HepG2 (cell line): ENCODE data around the gene FMNL2. TPM values are rescaled to one million over a fixed set of nuclear protein-coding genes. Genes with fewer than 3 reads are reported as not detected.

Source experiments
- ATAC-seq: fragments of 200-7000 bp; cut with Tn5 transposase; 3 replicates; pipeline ENCODE4 v1.9.1; 2020; ENCODE audit warnings: mild to moderate bottlenecking, moderate library complexity
- BruUV-seq: library from RNA; stranded (reverse); fragments of 400-500 nt; replicated peaks from 2 replicates; lab custom pipeline; 2021; lab: Mats Ljungman, UMichigan
- CTCF ChIA-PET: fragments of 300-600 bp; formaldehyde crosslinking; extraction: SDS; loops from one replicate; lab custom pipeline; 2021; ENCODE audit warnings: low total read pairs, inconsistent platforms, low intra/inter-chr PET ratio; lab: Yijun Ruan, JAX
- POLR2A ChIA-PET: fragments of 350-600 bp; sonication (Branson Sonifier 250); formaldehyde crosslinking; loops from one replicate; lab custom pipeline; 2020; ENCODE audit warnings: antibody characterized with exemption, inconsistent platforms; lab: Yijun Ruan, JAX
- DNase-seq: peaks from one replicate; pipeline ENCODE4 v3.0.0-alpha.2; 2015; ENCODE audit warnings: low spot score
- FAIRE-seq: peaks from 3 replicates; lab custom pipeline; 2011; peaks lifted over from hg19 to GRCh38; lab: Jason Lieb, UNC
- H2AFZ ChIP-seq: one replicate; pipeline ENCODE4 v1.6.1; 2011; ENCODE audit warnings: low read length, inconsistent platforms
- H3K27ac ChIP-seq: fragments of 300-600 bp; 3 replicates; pipeline ENCODE4 v1.8.0; 2011; ENCODE audit warnings: mixed run types, mild to moderate bottlenecking, mixed read lengths, low read length, inconsistent platforms; ENCODE audit not compliant: insufficient read depth; ENCODE audit errors: extremely low read length
- H3K27me3 ChIP-seq, 2 experiments: fragments of 200-600 bp in 1 of 2; 2 replicates in 1 of 2; 3 replicates in 1 of 2; pipeline versions ENCODE4 v1.6.0 to v1.8.0; 2011; ENCODE audit warnings: low read length in 2 of 2, mild to moderate bottlenecking in 2 of 2, moderate library complexity in 2 of 2, inconsistent platforms in 1 of 2; ENCODE audit not compliant: insufficient read depth in 2 of 2, control insufficient read depth in 1 of 2
- H3K36me3 ChIP-seq, 2 experiments: fragments of 200-600 bp in 1 of 2; replicated peaks in 1 of 2; 2 replicates in 1 of 2; 3 replicates in 1 of 2; pipeline versions ENCODE4 v1.5.1 to v1.8.0; 2011; ENCODE audit warnings: low read length in 2 of 2, inconsistent platforms in 1 of 2; ENCODE audit not compliant: insufficient read depth in 2 of 2, control insufficient read depth in 1 of 2
- H3K4me1 ChIP-seq: 2 replicates; pipeline ENCODE4 v1.5.1; 2012; ENCODE audit warnings: low read length, inconsistent platforms; ENCODE audit not compliant: insufficient read depth
- H3K4me2 ChIP-seq: 2 replicates; pipeline ENCODE4 v1.6.0; 2011; ENCODE audit warnings: low read depth, low read length, inconsistent platforms
- H3K4me3 ChIP-seq, 3 experiments: fragments of 200-600 bp in 1 of 3; sonication (generic), shearing (Covaris generic) in 1 of 3; replicated peaks in 1 of 3; 2 replicates each; pipeline ENCODE4 v1.5.1; 2011 to 2016; ENCODE audit warnings: low read length in 3 of 3, inconsistent platforms in 2 of 3, low read depth in 2 of 3, mild to moderate bottlenecking in 2 of 3, control low read depth in 1 of 3, mixed read lengths in 1 of 3; ENCODE audit not compliant: insufficient read depth in 1 of 3
- H3K79me2 ChIP-seq: one replicate; pipeline ENCODE4 v1.6.1; 2011; ENCODE audit warnings: low read length, inconsistent platforms; ENCODE audit not compliant: insufficient read depth
- H3K9ac ChIP-seq: 2 replicates; pipeline ENCODE4 v1.6.0; 2011; ENCODE audit warnings: mild to moderate bottlenecking, low read depth, low read length, inconsistent platforms; ENCODE audit not compliant: insufficient read depth
- H3K9me3 ChIP-seq: 2 replicates; pipeline ENCODE4 v1.5.1; 2012; ENCODE audit warnings: mild to moderate bottlenecking, low read length
- H4K20me1 ChIP-seq: 2 replicates; pipeline ENCODE4 v1.6.0; 2011; ENCODE audit warnings: inconsistent platforms, mild to moderate bottlenecking, low read length, moderate library complexity; ENCODE audit not compliant: insufficient read depth
- GZF1 ChIP-seq: sonication (generic); formaldehyde crosslinking; IDR thresholded peaks from 2 replicates; pipeline ENCODE4 v1.5.1; 2020; ENCODE audit warnings: mild to moderate bottlenecking, missing genetic modification reagents
- IKZF1 ChIP-seq: fragments of 450-650 bp; IDR thresholded peaks from 2 replicates; pipeline ENCODE4 v1.7.1; 2016
- KDM3A ChIP-seq: IDR thresholded peaks from 2 replicates; pipeline ENCODE4 v1.6.1; 2018; ENCODE audit warnings: low read depth, missing compliant biosample characterization
- KDM5A ChIP-seq: fragments of 200-600 bp; sonication (generic); IDR thresholded peaks from 2 replicates; pipeline ENCODE4 v1.7.0; 2018; ENCODE audit warnings: antibody characterized with exemption, mild to moderate bottlenecking, low read length, borderline replicate concordance
- NFYC ChIP-seq: IDR thresholded peaks from 2 replicates; pipeline ENCODE4 v1.6.1; 2016; ENCODE audit warnings: missing genetic modification reagents, missing compliant biosample characterization
- SNAI1 ChIP-seq: sonication (generic); formaldehyde crosslinking; IDR thresholded peaks from 2 replicates; pipeline ENCODE4 v1.5.0; 2020; ENCODE audit warnings: mild to moderate bottlenecking, missing genetic modification reagents, borderline replicate concordance
- ZBTB21 ChIP-seq: sonication (generic); formaldehyde crosslinking; IDR thresholded peaks from 2 replicates; pipeline ENCODE4 v1.4.0; 2020; ENCODE audit warnings: missing genetic modification reagents
- ZNF567 ChIP-seq: sonication (generic); formaldehyde crosslinking; IDR thresholded peaks from 2 replicates; pipeline ENCODE4 v1.8.1; 2023; ENCODE audit warnings: mild to moderate bottlenecking, missing genetic modification reagents, borderline replicate concordance
- ZNF607 ChIP-seq: sonication (generic); formaldehyde crosslinking; IDR thresholded peaks from 2 replicates; pipeline ENCODE4 v1.5.1; 2020; ENCODE audit warnings: missing genetic modification reagents, mild to moderate bottlenecking, borderline replicate concordance
- ZNF749 ChIP-seq: sonication (generic); formaldehyde crosslinking; IDR thresholded peaks from 2 replicates; pipeline ENCODE4 v1.8.0; 2022; ENCODE audit warnings: mild to moderate bottlenecking, missing genetic modification reagents, moderate library complexity, borderline replicate concordance
- WGBS: methylation state at CpG from one replicate; pipeline ENCODE4 v1.1.6; 2017; ENCODE audit warnings: low lambda C conversion rate; 5-methylcytosine and 5-hydroxymethylcytosine counted together
- in situ Hi-C: cut with HindIII; loops from 2 replicates; pipeline ENCODE4 v1.10.0; 2017; ENCODE audit warnings: low pct_unique_long_range_greater_than_20kb; ENCODE audit not compliant: extremely low pct_ligation_motif_present
- intact Hi-C: fragments of 100-400 bp; cut with micrococcal nuclease; formaldehyde crosslinking; loops from one replicate; pipeline ENCODE4 v1.10.0; 2022; ENCODE audit not compliant: unreplicated experiment
- polyA plus RNA-seq, 8 experiments: library from polyadenylated mRNA; depleted of rRNA in 3 of 8; stranded (reverse) in 7 of 8; unstranded in 1 of 8; fragments of >200 nt; fragmentation: Illumina TruSeq in 4 of 8; extraction: Trizol in 4 of 8; gene quantifications; 2 replicates each; pipeline versions ENCODE4 v1.2.1 to v1.2.3, GENCODE V29; 2011 to 2016; ENCODE audit warnings: low read depth in 4 of 8, missing spikeins in 1 of 8, mixed read lengths in 1 of 8; ENCODE audit not compliant: insufficient read depth in 1 of 8
- total RNA-seq, 5 experiments: library from RNA; depleted of rRNA; stranded (reverse); fragments of >200 nt; fragmentation: Illumina TruSeq; extraction: Trizol; gene quantifications; 2 replicates each; pipeline ENCODE4 v1.2.3, GENCODE V29; 2016; ENCODE audit warnings: low read depth in 1 of 5
- TF ChIP-seq, protein P1 (sequence below): sonication (generic); formaldehyde crosslinking; IDR thresholded peaks from 2 replicates; pipeline ENCODE4 v1.4.0; 2020; ENCODE audit warnings: missing genetic modification reagents
- TF ChIP-seq, protein P2 (sequence below): sonication (generic); formaldehyde crosslinking; IDR thresholded peaks from 2 replicates; pipeline ENCODE4 v1.4.0; 2020; ENCODE audit warnings: mild to moderate bottlenecking, low read depth, missing genetic modification reagents

The FMNL2 gene
- total and polyA plus RNA-seq, 2 of the 13 experiments (the other 11 are each of a cell fraction or from before 2014, with no cell fraction given): 66.5 to 67.7 TPM

GRCh38 chr2:152571048-152571766 lies 236.2 kb downstream of the FMNL2 start:
- WGBS: 96% methylated on average over 3 of the region's 3 CpGs
- intact Hi-C loops: no loop called here
- Histone ChIP-seq H3K36me3 (peaks cover 18 to 51% of the 10 kb centered on the region in 2 experiments), H3K79me2 (peaks cover 6% of the 10 kb centered on the region), H3K9me3 (no peaks in the 10 kb centered on the region), H4K20me1 (no peaks in the 10 kb centered on the region), H3K4me1 (no peaks in the 10 kb centered on the region), H2AFZ (no peak overlapping the region), H3K4me2 (no peak overlapping the region), H3K9ac (no peak overlapping the region), H3K27ac (no peak overlapping the region), H3K4me3 (no peak overlapping the region), H3K27me3 (no peaks in the 10 kb centered on the region)
- BruUV-seq: no TSS peak
- FAIRE-seq (no peak), DNase-seq (no peak), ATAC-seq (no peak)
- TF ChIP-seq NFYC (CRISPR knock-in tag) (no peak), ZNF749 (CRISPR knock-in tag) (no peak), GZF1 (CRISPR knock-in tag) (no peak), SNAI1 (CRISPR knock-in tag) (no peak), ZNF607 (CRISPR knock-in tag) (no peak), IKZF1 (no peak), KDM5A (no peak), ZBTB21 (no peak), KDM3A (CRISPR knock-in tag) (no peak), ZNF567 (CRISPR knock-in tag) (no peak)
- TF ChIP-seq, protein P1, sequence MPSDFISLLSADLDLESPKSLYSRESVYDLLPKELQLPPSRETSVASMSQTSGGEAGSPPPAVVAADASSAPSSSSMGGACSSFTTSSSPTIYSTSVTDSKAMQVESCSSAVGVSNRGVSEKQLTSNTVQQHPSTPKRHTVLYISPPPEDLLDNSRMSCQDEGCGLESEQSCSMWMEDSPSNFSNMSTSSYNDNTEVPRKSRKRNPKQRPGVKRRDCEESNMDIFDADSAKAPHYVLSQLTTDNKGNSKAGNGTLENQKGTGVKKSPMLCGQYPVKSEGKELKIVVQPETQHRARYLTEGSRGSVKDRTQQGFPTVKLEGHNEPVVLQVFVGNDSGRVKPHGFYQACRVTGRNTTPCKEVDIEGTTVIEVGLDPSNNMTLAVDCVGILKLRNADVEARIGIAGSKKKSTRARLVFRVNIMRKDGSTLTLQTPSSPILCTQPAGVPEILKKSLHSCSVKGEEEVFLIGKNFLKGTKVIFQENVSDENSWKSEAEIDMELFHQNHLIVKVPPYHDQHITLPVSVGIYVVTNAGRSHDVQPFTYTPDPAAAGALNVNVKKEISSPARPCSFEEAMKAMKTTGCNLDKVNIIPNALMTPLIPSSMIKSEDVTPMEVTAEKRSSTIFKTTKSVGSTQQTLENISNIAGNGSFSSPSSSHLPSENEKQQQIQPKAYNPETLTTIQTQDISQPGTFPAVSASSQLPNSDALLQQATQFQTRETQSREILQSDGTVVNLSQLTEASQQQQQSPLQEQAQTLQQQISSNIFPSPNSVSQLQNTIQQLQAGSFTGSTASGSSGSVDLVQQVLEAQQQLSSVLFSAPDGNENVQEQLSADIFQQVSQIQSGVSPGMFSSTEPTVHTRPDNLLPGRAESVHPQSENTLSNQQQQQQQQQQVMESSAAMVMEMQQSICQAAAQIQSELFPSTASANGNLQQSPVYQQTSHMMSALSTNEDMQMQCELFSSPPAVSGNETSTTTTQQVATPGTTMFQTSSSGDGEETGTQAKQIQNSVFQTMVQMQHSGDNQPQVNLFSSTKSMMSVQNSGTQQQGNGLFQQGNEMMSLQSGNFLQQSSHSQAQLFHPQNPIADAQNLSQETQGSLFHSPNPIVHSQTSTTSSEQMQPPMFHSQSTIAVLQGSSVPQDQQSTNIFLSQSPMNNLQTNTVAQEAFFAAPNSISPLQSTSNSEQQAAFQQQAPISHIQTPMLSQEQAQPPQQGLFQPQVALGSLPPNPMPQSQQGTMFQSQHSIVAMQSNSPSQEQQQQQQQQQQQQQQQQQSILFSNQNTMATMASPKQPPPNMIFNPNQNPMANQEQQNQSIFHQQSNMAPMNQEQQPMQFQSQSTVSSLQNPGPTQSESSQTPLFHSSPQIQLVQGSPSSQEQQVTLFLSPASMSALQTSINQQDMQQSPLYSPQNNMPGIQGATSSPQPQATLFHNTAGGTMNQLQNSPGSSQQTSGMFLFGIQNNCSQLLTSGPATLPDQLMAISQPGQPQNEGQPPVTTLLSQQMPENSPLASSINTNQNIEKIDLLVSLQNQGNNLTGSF (CRISPR knock-in tag): no peak
- TF ChIP-seq, protein P2, sequence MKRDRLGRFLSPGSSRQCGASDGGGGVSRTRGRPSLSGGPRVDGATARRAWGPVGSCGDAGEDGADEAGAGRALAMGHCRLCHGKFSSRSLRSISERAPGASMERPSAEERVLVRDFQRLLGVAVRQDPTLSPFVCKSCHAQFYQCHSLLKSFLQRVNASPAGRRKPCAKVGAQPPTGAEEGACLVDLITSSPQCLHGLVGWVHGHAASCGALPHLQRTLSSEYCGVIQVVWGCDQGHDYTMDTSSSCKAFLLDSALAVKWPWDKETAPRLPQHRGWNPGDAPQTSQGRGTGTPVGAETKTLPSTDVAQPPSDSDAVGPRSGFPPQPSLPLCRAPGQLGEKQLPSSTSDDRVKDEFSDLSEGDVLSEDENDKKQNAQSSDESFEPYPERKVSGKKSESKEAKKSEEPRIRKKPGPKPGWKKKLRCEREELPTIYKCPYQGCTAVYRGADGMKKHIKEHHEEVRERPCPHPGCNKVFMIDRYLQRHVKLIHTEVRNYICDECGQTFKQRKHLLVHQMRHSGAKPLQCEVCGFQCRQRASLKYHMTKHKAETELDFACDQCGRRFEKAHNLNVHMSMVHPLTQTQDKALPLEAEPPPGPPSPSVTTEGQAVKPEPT (CRISPR knock-in tag): no peak
- in situ Hi-C loops: no loop called here
- ChIA-PET POLR2A (no interaction called here), CTCF (interaction anchor here (0.6 kb wide), 1 partner anchor 22 kb away, joined by 3 read pairs; no protein-coding TSS in a partner anchor)
